Natural killer cell (primary cell): ENCODE results near the gene SLC22A4. TPM values are rescaled to one million over a fixed set of nuclear protein-coding genes. Genes with fewer than 3 reads are reported as not detected.
A peak's percentile ranks its signal among the peaks of the same experiment; 100 is the strongest.

Experiments
- ATAC-seq, 3 donors: fragments of 150-1000 bp in 2 of 3; fragments of 200-7000 bp in 1 of 3; cut with Tn5 transposase; 1 replicate in 1 of 3; 2 replicates in 2 of 3; pipeline ENCODE4 v1.10.0; 2021; ENCODE audit warnings: mild to moderate bottlenecking in 2 of 3, moderate library complexity in 2 of 3
- DNase-seq, 2 donors: peaks; one replicate each; pipeline versions ENCODE4 v3.0.0 to v3.0.0-alpha.2; 2013 to 2021; ENCODE audit warnings: mixed read lengths in 1 of 2
- H3K27ac ChIP-seq: one replicate; pipeline ENCODE4 v1.5.1; 2013; ENCODE audit warnings: mild to moderate bottlenecking, low read length
- H3K27me3 ChIP-seq: one replicate; pipeline ENCODE4 v1.6.1; 2013; ENCODE audit warnings: low read length; ENCODE audit not compliant: control insufficient read depth, insufficient read depth
- H3K36me3 ChIP-seq: one replicate; pipeline ENCODE4 v1.6.1; 2013; ENCODE audit warnings: low read length; ENCODE audit not compliant: control insufficient read depth, insufficient read depth
- H3K4me1 ChIP-seq: one replicate; pipeline ENCODE4 v1.6.1; 2013; ENCODE audit warnings: low read length; ENCODE audit not compliant: control insufficient read depth, insufficient read depth
- H3K4me3 ChIP-seq: one replicate; pipeline ENCODE4 v1.5.1; 2013; ENCODE audit warnings: low read length
- H3K9me3 ChIP-seq: one replicate; pipeline ENCODE4 v1.6.1; 2013; ENCODE audit warnings: low read length; ENCODE audit not compliant: control insufficient read depth, insufficient read depth
- H3K27ac Mint-ChIP-seq, 2 donors: one replicate each; pipeline ENCODE4 v1.8.0; 2022; ENCODE audit warnings: mild to moderate bottlenecking in 2 of 2, mixed read lengths in 2 of 2, moderate library complexity in 1 of 2
- H3K27me3 Mint-ChIP-seq, 2 donors: one replicate each; pipeline ENCODE4 v1.8.0; 2022; ENCODE audit warnings: low read depth in 2 of 2, mixed read lengths in 2 of 2
- H3K36me3 Mint-ChIP-seq: one replicate; pipeline ENCODE4 v1.8.0; 2022; ENCODE audit warnings: mixed read lengths
- H3K4me1 Mint-ChIP-seq, 2 donors: one replicate each; pipeline ENCODE4 v1.8.0; 2022; ENCODE audit warnings: mixed read lengths in 2 of 2
- H3K4me3 Mint-ChIP-seq: one replicate; pipeline ENCODE4 v1.8.0; 2022; ENCODE audit warnings: mild to moderate bottlenecking, moderate library complexity, mixed read lengths
- H3K9me3 Mint-ChIP-seq, 2 donors: one replicate each; pipeline ENCODE4 v1.8.0; 2022; ENCODE audit warnings: mixed read lengths in 2 of 2
- CTCF ChIP-seq: fragments of 200-600 bp; IDR thresholded peaks from one replicate; pipeline ENCODE4 v1.8.0; 2022; ENCODE audit warnings: antibody characterized with exemption
- WGBS: methylation state at CpG from one replicate; pipeline ENCODE4 v1.1.7; 2013; ENCODE audit warnings: missing lambda C conversion rate; ENCODE audit not compliant: insufficient coverage; 5-methylcytosine and 5-hydroxymethylcytosine counted together
- intact Hi-C: fragments of 100-400 bp; cut with micrococcal nuclease; formaldehyde crosslinking; loops from one replicate; pipeline ENCODE4 v1.14.2; 2022
- total RNA-seq, 4 donors: library from RNA; stranded (reverse); fragments of 120-200 nt in 1 of 4; gene quantifications; one replicate each; pipeline versions ENCODE4 v1.2.3 to v1.2.4, GENCODE V29; 2013 to 2022

Gene SLC22A4
- total RNA-seq, 3 donors from 2014 or later (not counting 1 experiment from before 2014, with no cell fraction given), result 0.14 to 2.3 (median 0.27) TPM

GRCh38 chr5:132391247-132391646 lies 97.1 kb downstream of the SLC22A4 start:
- no peak overlapping the region for H3K27ac ChIP-seq
- H3K9me3 Mint-ChIP-seq, result no peaks in the 10 kb centered on the region
- WGBS, result 100% methylated on average over 5 of the region's 5 CpGs
- peaks cover 13% of the 10 kb centered on the region for H3K4me1 ChIP-seq
- no peak overlapping the region for H3K4me3 ChIP-seq
- no peak for TF ChIP-seq CTCF
- H3K27me3 Mint-ChIP-seq, result no peaks in the 10 kb centered on the region
- peaks cover 11 to 51% of the 10 kb centered on the region in 2 donors for H3K4me1 Mint-ChIP-seq
- DNase-seq, result no peak
- no peaks in the 10 kb centered on the region for H3K9me3 ChIP-seq
- no peak for ATAC-seq
- peak overlapping the region in 1 of 2 donors; percentile 59 for H3K27ac Mint-ChIP-seq
- no peaks in the 10 kb centered on the region for H3K36me3 Mint-ChIP-seq
- H3K36me3 ChIP-seq, result peaks cover 6% of the 10 kb centered on the region
- H3K4me3 Mint-ChIP-seq, result no peak overlapping the region
- H3K27me3 ChIP-seq, result no peaks in the 10 kb centered on the region
- intact Hi-C loops, result no loop called here

- Histone ChIP-seq H3K4me1 (peaks cover 10% of the 10 kb centered on the region), H3K27ac (no peak overlapping the region), H3K9me3 (no peaks in the 10 kb centered on the region), H3K27me3 (no peaks in the 10 kb centered on the region), H3K4me3 (no peak overlapping the region), H3K36me3 (peaks cover 6% of the 10 kb centered on the region)
- H3K36me3 Mint-ChIP-seq, result no peaks in the 10 kb centered on the region
- H3K4me1 Mint-ChIP-seq, result peaks cover 10 to 50% of the 10 kb centered on the region in 2 donors
- H3K27me3 Mint-ChIP-seq, result no peaks in the 10 kb centered on the region
- no peak overlapping the region for H3K27ac Mint-ChIP-seq
- intact Hi-C loops, result no loop called here
- ATAC-seq (no peak), DNase-seq (no peak)
- no peak for TF ChIP-seq CTCF
- no peak overlapping the region for H3K4me3 Mint-ChIP-seq
- no peaks in the 10 kb centered on the region for H3K9me3 Mint-ChIP-seq
Measured at GRCh38 chr5:132391870-132392269, 97.7 kb downstream of the SLC22A4 start.

GRCh38 chr5:132392411-132392810 lies 98.2 kb downstream of the SLC22A4 start:
- Mint-ChIP-seq H3K36me3 (no peaks in the 10 kb centered on the region), H3K4me3 (no peak overlapping the region), H3K27me3 (no peaks in the 10 kb centered on the region), H3K27ac (no peak overlapping the region), H3K9me3 (no peaks in the 10 kb centered on the region), H3K4me1 (peaks cover 12 to 52% of the 10 kb centered on the region in 2 donors)
- peaks cover 8% of the 10 kb centered on the region for H3K4me1 ChIP-seq
- H3K4me3 ChIP-seq, result no peak overlapping the region
- 96% methylated on average over 8 of the region's 8 CpGs for WGBS
- ATAC-seq (no peak), DNase-seq (no peak)
- no peaks in the 10 kb centered on the region for H3K27me3 ChIP-seq
- H3K9me3 ChIP-seq, result no peaks in the 10 kb centered on the region
- H3K27ac ChIP-seq, result no peak overlapping the region
- H3K36me3 ChIP-seq, result peaks cover 6% of the 10 kb centered on the region
- intact Hi-C loops, result no loop called here
- TF ChIP-seq CTCF, result no peak
